Stomach smooth muscle (tissue), 2 donors: ENCODE measurements around the gene DLX1.
"Not testable (repeated sequence)": the region's sequence is repeated elsewhere in the genome, so short reads cannot be mapped to it uniquely, and the experiment has no call there.

ENCODE experiments used
- H3K27ac ChIP-seq: one replicate; pipeline ENCODE4 v1.7.0; 2013; ENCODE audit warnings: mild to moderate bottlenecking, low read length, inconsistent platforms
- H3K27me3 ChIP-seq, 2 donors: one replicate each; pipeline ENCODE4 v1.7.0; 2013; ENCODE audit warnings: low read length in 2 of 2; ENCODE audit not compliant: insufficient read depth in 2 of 2, control insufficient read depth in 1 of 2
- H3K36me3 ChIP-seq, 2 donors: one replicate each; pipeline ENCODE4 v1.7.0; 2013; ENCODE audit warnings: low read length in 2 of 2; ENCODE audit not compliant: control insufficient read depth in 2 of 2, insufficient read depth in 2 of 2
- H3K4me1 ChIP-seq: one replicate; pipeline ENCODE4 v1.7.0; 2013; ENCODE audit warnings: low read length; ENCODE audit not compliant: control insufficient read depth, insufficient read depth
- H3K4me3 ChIP-seq, 2 donors: one replicate each; pipeline ENCODE4 v1.7.0; 2013; ENCODE audit warnings: low read length in 2 of 2
- H3K9ac ChIP-seq, 2 donors: one replicate each; pipeline ENCODE4 v1.7.0; 2013; ENCODE audit warnings: low read length in 2 of 2, mild to moderate bottlenecking in 1 of 2
- H3K9me3 ChIP-seq, 2 donors: one replicate each; pipeline ENCODE4 v1.7.0; 2013; ENCODE audit warnings: low read length in 2 of 2; ENCODE audit not compliant: control insufficient read depth in 2 of 2
- donor health status: healthy.
- donor health status: Pancreatic carcinoma.

DLX1 gene

DNA sequence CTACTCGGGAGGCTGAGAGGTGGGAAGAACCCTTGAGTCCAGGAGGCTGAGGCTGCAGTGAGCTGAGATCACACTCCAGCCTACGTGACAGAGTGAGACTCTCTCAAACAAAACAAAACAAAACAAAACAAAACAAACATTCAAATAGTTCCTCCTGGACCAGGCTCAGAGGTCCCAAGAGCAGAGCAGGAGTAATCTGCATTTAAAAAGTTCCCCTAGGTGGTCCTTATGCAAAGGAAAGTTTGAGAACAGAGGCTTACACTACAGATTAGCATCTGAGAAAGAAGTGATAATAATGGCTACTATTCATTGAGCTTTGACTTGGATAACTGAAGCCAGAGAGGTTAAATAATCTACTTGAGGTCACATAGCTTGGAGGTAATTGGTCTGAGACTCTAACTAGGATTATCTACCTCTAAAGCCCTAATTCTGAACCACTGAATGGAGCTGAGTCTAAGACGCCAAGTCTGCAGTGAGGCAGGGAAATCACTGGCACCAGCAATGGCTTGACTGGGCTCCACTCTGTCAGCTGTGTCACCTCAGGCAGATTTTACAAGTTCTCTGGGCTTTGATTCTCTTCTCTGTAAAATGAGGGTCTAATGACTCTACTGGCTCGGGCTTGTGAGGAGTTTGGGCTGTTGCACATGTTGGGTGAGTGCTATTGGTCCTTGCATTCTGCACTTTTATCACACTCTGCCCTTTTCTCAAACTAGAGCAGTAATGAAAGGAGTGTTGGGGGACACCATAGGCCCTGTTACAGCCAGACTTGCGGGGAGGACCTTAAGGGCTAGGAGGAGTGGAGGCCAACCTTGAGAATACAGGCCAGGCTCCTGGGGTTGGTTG lies 46.6 kb downstream of the DLX1 start:
- Histone ChIP-seq H3K27ac (no peak overlapping the region), H3K4me3 (no peak overlapping the region), H3K9me3 (no peaks in the 10 kb centered on the region), H3K9ac (no peak overlapping the region), H3K36me3 (no peaks in the 10 kb centered on the region), H3K27me3 (no peaks in the 10 kb centered on the region), H3K4me1 (no peaks in the 10 kb centered on the region)

DNA sequence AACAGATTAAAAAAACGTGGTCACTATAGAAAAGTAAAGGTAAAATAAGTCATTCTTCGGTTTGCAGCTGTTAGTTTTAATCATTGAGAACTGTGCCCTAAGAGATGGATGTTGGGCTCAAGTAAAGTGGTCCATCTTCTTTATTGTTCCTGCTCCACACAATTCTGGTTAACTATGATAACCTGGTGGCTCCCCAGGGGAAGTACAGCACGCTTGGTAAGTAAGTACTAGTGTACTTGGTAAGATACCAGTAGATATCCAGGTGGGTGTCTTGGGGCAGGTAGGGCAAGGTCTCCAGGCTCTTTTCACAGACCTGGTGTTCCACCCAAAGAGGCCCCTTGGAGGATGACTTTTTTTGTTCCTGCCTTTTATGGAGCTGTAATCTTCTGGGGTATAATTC lies 49.0 kb downstream of the DLX1 start:
- H3K36me3 ChIP-seq = no peaks in the 10 kb centered on the region
- no peaks in the 10 kb centered on the region for H3K4me1 ChIP-seq
- no peak overlapping the region for H3K4me3 ChIP-seq
- H3K27ac ChIP-seq = no peak overlapping the region
- H3K27me3 ChIP-seq = no peaks in the 10 kb centered on the region
- H3K9ac ChIP-seq = no peak overlapping the region
- no peaks in the 10 kb centered on the region for H3K9me3 ChIP-seq

DNA sequence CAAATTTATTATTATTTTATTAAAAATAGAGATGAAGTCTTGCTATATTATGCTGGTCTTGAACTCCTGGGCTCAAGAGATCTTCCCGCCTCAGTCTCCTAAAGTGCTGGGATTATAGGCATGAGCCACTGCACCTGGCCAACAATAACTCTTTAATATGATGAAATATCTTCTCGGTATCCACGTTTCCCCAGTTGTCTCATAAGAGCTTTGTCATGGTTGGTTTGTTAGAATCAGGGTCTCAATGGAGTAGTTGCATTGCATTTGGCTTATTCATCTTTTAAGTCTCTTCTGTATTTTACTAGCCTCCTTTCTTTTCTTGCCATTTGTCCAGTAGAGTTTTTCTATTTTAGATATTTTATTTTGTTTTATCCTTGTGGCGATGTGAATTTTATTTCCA lies 50.1 kb downstream of the DLX1 start:
- H3K27me3 ChIP-seq = no peaks in the 10 kb centered on the region
- H3K36me3 ChIP-seq = no peaks in the 10 kb centered on the region
- no peak overlapping the region for H3K27ac ChIP-seq
- no peak overlapping the region for H3K4me3 ChIP-seq
- H3K4me1 ChIP-seq = no peaks in the 10 kb centered on the region
- H3K9me3 ChIP-seq = no peaks in the 10 kb centered on the region
- no peak overlapping the region for H3K9ac ChIP-seq

DNA sequence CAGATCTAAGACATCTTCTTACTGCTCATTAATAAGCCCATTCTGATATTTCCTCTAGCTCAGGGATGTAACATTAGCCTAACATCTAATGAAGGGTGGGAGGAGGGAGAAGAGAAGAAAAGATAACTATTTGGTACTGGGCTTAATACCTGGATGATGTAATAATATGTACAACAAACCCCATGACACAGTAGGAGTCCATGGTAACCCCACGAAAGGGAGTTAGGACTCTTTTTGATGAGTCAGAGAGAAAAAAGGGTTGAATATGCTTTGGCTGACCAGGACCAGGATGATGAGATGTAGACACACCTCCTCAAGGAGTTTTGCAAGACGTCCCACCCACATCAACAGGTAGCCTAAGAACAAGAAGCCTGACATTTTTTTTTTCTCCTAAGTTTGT lies 51.8 kb downstream of the DLX1 start:
- no peaks in the 10 kb centered on the region for H3K27me3 ChIP-seq
- H3K36me3 ChIP-seq = no peaks in the 10 kb centered on the region
- no peak overlapping the region for H3K4me3 ChIP-seq

DNA sequence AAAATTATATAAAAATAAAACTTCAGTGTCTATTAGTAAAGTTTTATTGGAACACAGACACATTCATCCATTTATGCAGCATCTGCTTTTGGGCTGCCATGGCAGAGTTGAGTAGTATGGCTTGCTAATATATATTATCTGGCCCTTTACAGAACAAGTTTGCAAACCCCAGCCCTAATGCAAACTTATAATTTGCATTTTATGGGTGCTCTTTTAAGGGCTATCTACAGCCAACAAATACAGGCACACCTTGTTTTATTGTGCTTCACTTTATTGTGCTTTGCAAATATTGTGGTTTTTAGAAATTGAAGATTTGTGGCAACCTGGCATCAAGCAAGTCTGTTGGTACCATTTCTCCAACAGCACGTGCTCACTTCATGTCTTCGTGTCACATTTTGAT lies 52.6 kb downstream of the DLX1 start:
- Histone ChIP-seq H3K9me3 (no peaks in the 10 kb centered on the region), H3K27ac (no peak overlapping the region), H3K9ac (no peak overlapping the region), H3K27me3 (no peaks in the 10 kb centered on the region), H3K4me1 (no peaks in the 10 kb centered on the region), H3K36me3 (no peaks in the 10 kb centered on the region), H3K4me3 (no peak overlapping the region)

More for the DNA sequence above, 51.8 kb downstream of the DLX1 start:
- no peak overlapping the region for H3K9ac ChIP-seq
- H3K4me1 ChIP-seq = no peaks in the 10 kb centered on the region
- no peak overlapping the region for H3K27ac ChIP-seq
- H3K9me3 ChIP-seq = no peaks in the 10 kb centered on the region

DNA sequence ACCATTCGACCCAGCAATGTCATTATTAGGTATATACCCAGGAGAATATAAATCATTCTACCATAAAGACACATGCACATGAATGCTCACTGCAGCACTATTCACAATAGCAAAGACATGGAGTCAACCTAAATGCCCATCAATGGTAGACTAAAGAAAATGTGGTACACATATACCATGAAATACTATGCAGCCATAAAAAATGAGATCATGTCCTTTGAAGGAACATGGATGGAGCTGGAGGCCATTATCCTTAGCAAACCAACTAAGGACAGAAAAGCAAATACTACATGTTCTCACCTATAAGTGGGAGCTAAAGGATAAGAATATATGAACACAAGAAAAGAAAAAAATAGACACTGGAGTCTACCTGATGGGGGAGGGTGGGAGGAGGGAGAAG lies 53.4 kb downstream of the DLX1 start:
- not testable (repeated sequence) for H3K9ac ChIP-seq, H3K4me1 ChIP-seq, H3K27ac ChIP-seq, H3K9me3 ChIP-seq, H3K27me3 ChIP-seq, H3K36me3 ChIP-seq, H3K4me3 ChIP-seq
